GM21390 (cell line): ENCODE data around the gene RBPMS2.

Experiments
- ATAC-seq: cut with Tn5 transposase; IDR thresholded peaks from one replicate; pipeline ENCODE4 v1.9.1; 2021; ENCODE audit not compliant: unreplicated experiment

Gene RBPMS2

DNA sequence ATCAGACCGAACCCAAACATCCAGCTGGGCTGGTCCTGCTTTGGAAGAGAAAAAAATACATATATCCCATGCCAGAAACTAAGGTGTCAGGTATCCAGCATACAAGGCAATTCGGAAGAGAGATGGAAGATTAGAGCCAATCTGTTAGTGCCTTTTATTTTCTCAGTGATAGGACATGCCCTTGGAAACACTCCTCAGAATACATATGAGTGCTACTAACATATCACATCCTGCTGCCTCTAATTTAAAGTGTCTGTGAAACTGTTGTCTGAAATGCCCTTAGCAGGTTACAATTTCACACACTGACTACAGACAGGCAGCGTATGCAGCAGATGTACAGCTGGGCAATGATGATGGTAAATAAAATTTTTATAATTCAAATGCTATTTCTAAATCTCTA lies 78.9 kb downstream of the RBPMS2 start:
- ATAC-seq: no peak

GRCh38 chr15:64695561-64695992 lies 79.8 kb downstream of the RBPMS2 start:
- no peak for ATAC-seq

- no peak for ATAC-seq
Observed at GRCh38 chr15:64694816-64695215, 80.6 kb downstream of the RBPMS2 start.

- no peak for ATAC-seq
Observed at GRCh38 chr15:64693134-64693533, 82.3 kb downstream of the RBPMS2 start.

- no peak for ATAC-seq
Observed at GRCh38 chr15:64691896-64692565, 83.4 kb downstream of the RBPMS2 start.

DNA sequence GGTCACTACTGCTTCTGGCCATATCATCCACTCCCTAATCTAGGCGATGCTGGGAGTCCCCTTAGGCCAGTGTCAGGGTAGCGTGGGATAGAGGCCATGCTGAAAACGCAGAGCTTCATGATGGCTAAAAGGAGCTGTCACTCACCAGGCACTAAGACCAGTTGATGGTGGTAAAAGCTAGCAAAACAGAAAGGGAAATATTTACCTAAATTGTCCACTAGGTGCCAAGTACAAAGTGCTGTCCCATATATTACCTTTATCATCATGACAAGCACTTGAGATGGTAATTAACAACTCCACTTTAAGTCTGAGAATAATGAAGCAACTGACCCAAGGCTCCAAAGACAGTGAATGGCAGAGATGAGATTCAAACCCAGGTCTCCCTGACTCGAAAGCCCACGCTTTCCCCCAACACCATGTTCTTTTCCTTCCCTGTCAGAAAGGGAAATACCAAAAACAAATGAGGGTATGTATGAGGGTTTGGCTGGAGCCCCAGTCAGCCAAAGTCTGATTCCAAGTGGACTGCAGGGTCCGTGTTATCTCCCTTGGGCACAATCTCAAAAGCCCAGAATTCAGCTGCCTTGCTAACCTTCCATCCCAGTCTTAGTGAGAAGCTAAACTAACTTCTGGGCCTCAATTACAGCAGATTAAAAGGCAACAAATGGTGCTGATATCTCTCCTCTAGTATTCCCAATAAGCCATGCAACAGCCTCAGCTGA lies 84.7 kb downstream of the RBPMS2 start:
- no peak for ATAC-seq

- ATAC-seq: no peak
Observed at GRCh38 chr15:64690008-64690407, 85.4 kb downstream of the RBPMS2 start.
